HG02981 (cell line): ENCODE results near the gene RNF144B.
"Not testable (repeated sequence)": the region's sequence is repeated elsewhere in the genome, so short reads cannot be mapped to it uniquely, and the experiment has no call there.

Source experiments
- ATAC-seq: cut with Tn5 transposase; IDR thresholded peaks from one replicate; pipeline ENCODE4 v1.9.1; 2021; ENCODE audit warnings: mild to moderate bottlenecking, moderate library complexity; ENCODE audit not compliant: unreplicated experiment

The RNF144B gene

GRCh38 chr6:18387061-18387721 lies at the start of gene RNF144B:
Gene RNF144B, plus strand, starts transcription at chr6:18387350. Its CDS starts 12,185 bp downstream, at chr6:18399535.
- ATAC-seq: peak; percentile 79

- ATAC-seq: no peak
Observed at GRCh38 chr6:18339599-18339998, 47.6 kb upstream of the RNF144B start.

GRCh38 chr6:18340781-18341551 lies 46.2 kb upstream of the RNF144B start:
- ATAC-seq: no peak

DNA sequence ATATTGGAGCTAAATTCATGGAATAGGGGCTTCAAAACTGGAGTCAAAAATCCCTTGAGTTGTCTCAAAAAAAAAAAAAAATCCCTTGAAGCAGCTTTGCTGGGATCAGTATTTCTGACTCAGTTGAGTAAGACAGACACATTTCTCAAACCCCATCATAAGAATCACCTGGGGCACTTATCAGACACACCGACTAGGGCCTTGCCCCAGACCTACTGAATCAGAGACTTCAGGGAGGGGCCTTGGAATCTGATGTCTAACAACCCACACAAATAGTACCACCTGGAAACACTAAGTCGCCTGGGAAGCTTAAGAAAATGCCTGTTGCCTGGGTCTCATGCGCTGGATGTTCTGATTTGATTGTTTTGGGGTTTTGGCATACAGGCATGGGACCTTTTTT lies 44.9 kb upstream of the RNF144B start:
- no peak for ATAC-seq

DNA sequence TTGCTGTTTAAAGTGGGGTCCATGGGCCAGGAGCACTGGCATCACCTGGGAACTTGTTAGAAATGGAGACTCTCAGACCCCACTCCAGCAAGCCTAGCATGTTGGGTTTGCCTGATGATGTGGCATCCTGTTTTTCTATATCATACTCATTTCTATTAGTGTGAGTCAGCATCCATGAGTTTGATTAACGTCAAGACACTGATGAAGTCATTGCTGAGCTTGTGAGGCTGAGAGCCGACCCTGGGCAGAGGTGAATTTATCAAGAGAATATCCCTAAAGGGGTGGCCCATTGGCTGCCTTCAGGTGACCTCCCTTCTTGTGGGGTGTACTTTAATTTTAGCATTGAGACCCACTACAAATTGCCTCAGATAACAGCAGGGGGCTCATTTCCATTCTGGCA lies 43.4 kb upstream of the RNF144B start:
- ATAC-seq: no peak

DNA sequence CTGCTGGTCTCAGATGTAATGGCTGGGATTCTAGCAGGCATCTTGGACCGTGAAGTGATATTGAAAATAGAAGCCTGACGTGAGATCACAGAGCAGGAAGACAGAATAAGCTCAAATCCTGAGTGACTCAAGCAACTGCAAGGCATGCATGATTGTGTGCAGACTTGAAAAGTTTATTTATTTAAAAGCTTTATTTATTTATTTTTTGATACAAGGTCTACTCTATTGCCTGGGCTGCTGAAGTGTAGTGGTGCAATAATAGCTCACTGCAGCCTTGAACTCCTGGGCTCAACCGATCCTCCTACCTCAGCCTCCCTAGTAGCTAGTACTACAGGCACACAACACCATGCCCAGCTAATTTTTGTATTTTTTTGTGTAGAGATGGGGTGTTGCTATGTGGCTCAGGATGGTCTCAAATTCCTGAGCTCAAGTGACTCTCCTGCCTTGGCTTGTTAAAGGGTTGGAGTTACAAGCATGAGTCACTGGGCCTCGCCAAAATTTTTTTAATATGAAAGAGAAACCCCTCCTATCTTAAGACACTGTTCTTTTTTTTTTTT lies 40.1 kb upstream of the RNF144B start:
- no peak for ATAC-seq

DNA sequence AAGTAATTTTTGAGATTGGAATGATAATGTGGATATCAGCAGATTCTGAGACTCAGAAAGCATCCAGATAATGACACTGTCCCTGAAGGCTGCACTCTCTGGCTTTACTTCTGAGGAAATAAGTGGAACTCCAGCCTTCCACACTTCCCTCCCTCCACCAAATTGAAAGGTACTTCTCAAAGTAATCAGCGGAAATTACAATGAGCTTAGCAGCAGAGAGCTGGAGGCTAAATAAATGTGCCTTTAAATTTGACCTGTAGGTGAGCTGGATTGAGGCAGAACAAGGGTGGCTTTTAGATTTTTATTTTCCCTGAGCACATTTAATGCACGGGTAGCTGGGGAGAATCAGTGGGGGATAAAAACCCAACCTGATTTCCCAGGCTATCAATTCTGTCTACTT lies 39.3 kb upstream of the RNF144B start:
- no peak for ATAC-seq

DNA sequence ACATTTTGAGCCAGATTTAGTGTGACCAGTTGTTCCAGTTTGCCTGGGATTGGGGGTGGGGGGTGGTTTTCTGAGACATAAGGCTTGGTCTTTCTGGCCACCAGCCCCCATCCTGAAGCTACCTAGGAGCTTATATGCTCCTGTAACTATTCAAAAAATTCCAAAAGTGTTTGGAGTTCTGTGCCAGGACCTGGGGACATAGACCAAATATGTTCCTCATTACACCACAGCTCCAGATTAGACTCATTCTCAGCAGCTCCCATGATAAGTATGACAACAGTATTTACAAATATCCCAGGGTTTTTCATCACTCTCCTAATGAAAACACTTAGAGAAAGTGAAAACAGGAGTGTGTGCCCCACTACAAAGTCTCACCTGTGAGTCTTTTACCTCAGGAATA lies 37.8 kb upstream of the RNF144B start:
- ATAC-seq: no peak

DNA sequence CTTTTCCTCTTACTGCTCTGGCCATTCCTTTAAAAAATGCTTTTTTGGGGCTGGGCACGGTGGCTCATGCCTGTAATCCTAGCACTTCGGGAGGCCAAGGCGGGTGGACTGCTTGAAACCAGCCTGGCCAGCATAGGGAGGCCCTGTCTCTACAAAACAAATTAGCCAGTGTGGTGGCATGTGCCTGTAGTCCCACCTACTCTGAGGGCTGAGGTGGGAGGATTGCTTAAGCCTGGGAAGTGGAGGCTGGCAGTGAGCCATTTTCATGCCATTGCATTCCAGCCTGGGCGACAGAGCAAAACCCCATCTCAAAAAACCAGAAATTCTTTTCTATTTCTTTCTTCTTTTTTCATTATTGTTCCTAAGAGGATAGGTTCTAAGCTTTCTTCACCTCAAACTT lies 36.9 kb upstream of the RNF144B start:
- no peak for ATAC-seq

- ATAC-seq: no peak
Observed at GRCh38 chr6:18350712-18351111, 36.4 kb upstream of the RNF144B start.

GRCh38 chr6:18352001-18352400 lies 35.1 kb upstream of the RNF144B start:
- ATAC-seq: no peak

DNA sequence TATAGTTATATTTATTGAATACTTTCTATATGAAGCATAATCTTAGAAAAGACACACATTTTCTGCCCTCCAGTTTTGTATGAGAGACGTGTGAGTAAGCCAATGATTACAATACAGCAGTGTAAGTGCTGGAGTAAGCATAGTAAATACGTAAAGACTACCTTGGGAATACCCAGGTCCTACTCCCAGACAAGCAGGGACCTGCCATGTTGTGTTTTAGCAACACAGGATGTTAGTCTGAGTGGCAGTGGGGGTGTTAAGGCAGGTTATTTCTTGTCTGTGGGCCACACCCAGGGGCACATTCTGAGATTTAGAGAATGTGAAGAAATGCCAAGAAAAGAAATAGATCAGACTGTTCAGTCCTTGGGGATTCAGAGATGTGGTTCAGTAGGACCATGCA lies 34.3 kb upstream of the RNF144B start:
- no peak for ATAC-seq

GRCh38 chr6:18353251-18353650 lies 33.9 kb upstream of the RNF144B start:
- ATAC-seq: no peak

- not testable (repeated sequence) for ATAC-seq
Observed at GRCh38 chr6:18357546-18357945, 29.6 kb upstream of the RNF144B start.

DNA sequence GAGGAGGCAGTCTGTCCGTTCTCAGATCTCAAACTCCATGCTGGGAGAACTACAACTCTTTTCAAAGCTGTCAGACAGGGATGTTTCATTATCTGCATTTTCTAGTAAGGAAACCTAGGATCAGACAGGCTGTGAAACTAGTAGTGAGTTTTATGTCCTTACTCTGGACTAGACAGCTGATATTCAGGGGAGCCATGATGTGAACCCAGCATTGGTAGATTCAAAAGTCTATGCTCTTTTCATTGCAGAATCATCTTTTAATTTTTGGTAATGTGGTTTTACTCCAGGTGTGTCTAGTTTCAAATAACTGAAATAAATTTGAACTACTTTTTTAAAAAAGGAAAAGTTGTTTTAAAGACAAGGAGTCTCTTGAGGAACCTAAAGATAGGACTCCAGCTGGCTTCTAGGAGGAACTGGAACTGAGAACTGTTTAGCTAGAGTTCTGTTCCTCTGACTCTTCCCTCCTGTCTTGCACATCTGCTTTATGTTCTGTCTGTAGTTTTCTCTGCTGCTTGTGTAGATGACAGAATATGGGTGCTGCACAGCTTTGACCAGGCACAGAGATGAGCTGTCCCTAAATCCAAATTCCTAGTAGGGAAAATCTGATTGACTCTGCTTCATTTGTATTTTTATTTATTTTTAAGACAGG lies 27.8 kb upstream of the RNF144B start:
- peak; percentile 93 for ATAC-seq

DNA sequence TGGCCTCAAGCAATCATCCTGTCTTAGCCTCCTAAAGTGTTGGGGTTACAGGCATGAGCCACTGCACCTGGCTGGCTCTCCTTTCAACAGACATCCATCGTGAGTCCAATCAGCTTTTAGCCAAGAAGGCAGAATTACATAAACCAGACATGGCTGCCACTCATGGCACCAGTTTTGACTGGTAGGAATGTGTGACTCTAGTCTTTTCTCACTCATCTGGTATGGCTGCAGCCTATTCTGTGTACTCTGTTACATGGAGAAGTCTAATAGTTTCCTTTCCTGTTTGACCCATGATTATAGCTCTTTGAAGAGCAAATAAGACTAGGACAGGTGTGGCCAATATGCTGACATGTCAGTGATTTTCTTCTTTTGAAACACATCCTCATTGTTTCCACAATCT lies 27.0 kb upstream of the RNF144B start:
- ATAC-seq: no peak

GRCh38 chr6:18362058-18362561 lies 25.0 kb upstream of the RNF144B start:
- no peak for ATAC-seq

DNA sequence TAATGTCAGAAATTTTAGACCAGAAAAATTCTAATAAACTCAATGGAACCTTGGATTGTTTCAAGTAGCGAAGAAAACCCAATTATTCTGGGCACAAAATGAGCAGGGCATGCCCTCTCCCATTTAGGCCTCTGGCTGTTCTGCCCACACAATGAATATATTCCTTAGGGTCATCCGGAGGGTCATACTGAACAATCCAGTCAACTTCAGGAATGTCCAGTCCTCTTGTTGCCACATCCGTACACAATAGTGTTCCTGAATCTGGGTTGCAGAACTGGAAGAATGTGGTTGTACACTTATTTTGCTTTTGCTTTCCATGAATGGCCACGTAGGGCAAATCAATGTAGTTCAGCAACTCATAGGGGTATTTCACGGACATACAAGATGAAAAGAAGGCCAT lies 23.4 kb upstream of the RNF144B start:
- no peak for ATAC-seq

DNA sequence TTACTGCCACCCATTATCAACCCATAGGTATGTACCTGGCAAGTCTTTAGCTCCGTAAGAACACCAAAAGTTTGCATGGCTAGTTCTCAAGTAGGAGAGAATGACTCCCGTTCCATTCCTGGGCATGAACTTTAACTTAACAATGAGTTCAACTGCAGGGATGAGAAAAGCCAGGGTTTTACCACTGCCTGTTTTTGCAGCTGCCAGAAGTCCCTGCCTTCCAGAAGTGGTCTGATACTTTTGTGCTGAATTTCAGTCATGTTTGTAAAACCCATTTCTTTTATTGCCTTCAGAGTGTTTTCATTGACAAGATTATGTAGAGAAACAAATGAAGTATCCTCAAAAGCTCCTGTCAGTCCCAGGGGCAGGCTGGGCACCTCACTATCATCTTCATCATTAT lies 22.6 kb upstream of the RNF144B start:
- not testable (repeated sequence) for ATAC-seq

- ATAC-seq: no peak
Observed at GRCh38 chr6:18367371-18367770, 19.8 kb upstream of the RNF144B start.

DNA sequence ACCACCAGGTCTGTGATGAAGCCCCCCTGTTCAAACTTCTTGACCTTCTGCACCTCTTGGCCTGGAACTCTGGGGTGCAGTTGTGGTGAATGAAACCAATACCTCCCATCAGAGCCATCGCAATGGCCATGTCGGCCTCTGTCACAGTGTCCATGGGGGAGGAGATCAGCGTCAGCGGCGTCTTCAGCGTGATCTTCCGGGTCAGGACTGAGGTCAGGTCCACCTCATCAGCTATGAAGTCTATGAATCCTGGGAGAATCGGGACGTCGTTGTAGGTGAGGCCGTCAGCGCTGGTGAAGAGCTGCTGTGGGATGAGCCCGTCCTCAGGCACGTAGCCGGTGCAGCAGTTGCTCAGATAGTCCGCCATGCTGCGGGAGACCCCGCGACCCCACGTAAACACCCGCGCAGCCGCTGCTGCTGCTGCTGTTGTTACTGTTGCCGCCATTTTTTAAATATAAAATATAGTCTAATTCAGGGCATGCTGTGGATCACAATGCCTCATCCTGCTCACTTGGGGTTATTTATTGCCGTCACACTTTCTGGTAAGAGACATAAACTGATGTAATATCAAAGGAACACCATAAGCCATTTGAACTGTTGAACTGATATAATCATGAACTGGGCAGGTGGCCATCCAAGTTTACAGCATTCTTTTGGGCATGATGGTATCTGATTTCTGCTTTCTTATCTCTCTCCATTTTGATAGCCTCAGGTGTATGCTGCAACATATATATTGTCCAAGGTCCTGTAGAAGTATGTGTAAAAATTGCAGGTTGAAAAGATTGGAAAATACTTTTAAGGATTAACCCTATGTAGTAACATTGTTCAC lies 18.7 kb upstream of the RNF144B start:
- ATAC-seq: no peak
